Activated CD4-positive, alpha-beta T cell treated with anti-CD3 and anti-CD28 coated beads, Interleukin-2, amount 50 U/mL, for 48 hours (primary cell): ENCODE results near the gene CPXM2.

Experiments
- DNase-seq, 2 experiments: peaks; one replicate each; pipeline ENCODE4 v3.0.0-alpha.2; 2020

Gene CPXM2

GRCh38 chr10:123769647-123770046 lies 122.0 kb downstream of the CPXM2 start:
- no peak for DNase-seq

GRCh38 chr10:123766761-123767160 lies 124.8 kb downstream of the CPXM2 start:
- DNase-seq = no peak

- DNase-seq = no peak
Observed at GRCh38 chr10:123766012-123766411, 125.6 kb downstream of the CPXM2 start.

GRCh38 chr10:123761666-123762230 lies 129.9 kb downstream of the CPXM2 start:
- DNase-seq = no peak

DNA sequence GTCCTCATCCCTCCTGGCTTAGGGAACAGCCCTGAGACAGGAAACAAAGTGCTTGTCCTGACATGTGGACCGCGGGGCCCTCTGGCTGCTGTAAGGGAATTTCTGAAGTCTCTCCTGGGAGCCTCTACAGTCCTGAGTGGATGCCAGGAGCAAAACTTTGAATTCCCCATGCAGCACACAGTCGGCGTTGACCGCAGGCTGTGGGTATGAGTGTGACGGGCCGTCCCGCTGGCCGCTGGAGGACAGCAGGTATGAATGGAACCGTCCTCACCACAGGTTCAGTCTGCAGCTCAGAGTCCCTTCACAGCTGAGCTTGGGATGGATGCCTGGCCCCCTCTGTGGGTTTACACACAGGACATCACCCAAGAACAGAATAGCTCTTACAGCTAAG lies 130.6 kb downstream of the CPXM2 start:
- no peak for DNase-seq

DNA sequence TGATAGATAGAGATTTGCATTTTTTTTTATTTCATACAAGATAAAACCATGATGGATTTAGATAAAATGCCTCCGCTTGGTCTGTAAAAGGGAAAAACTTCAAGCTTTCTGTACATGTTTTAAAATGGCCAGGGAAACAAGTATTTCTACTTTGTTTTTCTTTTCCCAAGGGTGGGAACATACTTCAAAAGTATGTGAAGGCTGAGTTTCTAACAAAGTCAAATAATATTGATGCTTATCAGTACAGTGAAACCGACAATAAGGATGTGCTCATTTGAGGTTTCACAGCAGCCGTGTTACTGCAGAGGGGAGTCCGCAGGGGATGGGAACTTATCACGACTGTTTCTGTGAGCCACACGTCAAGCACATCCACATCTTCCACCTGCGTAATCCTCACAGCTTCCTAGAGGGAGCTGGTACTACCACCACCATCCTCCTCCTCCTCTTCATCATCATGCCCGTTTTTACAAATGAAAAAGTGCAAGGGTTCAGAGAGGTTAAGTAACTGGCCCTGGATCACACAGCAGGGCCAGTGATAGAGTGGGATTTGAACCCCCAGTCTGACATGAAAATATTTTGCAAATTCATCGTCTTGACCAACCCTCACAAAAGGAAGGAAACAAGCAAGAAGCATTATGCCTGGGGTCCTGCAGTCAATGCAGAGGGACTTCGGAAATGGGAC lies 131.1 kb downstream of the CPXM2 start:
- DNase-seq = no peak

DNA sequence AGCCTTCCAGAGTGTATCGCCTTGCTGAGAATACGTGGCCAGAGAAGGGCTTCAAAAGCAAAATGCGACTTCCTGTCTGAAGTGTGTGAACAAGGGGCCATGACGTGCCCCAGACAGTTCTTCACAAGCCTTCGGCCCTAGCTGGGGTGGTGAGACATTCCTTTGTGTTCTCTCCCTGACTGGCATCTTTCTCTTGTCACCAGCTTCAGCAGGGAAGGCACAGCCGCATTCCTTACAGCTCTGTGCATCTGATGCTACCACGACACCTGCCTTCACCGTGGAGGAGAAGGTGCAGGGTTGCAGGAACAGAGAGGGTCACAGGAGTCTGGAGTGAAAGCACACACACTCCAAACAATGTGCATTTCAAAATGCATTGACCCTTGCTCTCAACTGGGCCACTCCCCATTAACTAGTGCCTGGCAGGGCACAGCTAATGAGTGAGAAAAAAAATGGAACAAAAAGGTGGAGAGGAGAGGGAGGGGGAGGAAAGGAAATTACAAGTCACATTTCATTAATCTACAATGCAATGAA lies 132.0 kb downstream of the CPXM2 start:
- no peak for DNase-seq

DNA sequence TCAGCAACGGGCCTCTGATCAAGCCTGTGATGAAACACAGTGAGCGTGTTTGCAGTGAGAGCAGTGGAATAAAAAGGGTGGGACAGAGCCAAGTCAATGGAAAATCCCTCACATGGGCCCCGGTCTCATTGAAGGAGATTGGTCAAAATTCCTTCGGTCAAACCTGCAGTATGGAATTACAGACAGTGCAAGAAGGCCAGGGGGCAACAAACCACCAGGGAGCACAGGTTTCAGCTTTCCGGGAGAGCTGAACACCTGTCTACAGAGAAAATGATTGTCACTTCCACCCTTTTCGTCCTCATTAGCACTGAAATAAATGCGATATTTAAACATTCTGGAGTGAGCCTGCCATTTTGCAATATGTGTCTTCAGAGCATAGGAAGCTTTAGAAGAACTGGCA lies 132.6 kb downstream of the CPXM2 start:
- DNase-seq = no peak

DNA sequence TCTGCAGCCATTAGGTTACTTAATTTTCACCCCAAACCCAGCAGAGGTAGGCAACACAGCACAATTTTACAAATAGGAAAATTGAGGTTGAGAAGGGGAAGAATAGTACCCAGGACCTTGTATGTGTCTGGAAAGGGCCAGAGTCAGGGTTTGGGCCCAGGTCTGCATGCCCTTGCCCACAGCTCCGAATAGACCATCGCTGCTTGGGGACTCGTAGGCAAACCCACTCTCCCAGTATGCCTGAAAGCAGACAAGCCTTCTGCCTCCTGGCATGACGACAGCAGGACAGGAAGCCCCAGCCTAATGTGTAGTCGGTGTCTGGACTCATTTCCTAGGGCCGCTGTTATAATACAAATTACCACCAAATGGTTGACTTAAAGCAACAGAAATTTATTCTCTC lies 133.8 kb downstream of the CPXM2 start:
- DNase-seq = no peak

DNA sequence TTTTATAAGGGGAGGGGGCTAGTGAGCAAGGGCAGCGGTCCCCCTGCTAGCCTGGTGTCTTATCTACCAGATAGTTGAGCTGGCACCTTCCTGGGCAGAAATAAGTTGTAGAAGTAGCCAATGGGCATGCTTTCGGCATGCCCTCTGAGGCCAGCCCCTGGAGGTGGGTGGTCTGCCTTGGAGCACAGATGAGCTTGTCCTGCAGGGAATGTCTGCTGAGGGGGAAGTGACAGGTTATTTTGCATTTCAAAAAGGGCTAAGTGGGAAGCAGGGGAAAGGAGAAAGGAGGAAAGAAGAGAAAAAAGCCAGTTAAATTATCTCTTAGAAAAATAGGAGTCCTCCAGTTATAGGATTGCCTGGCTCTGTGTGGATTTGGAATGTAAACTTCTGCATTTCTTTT lies 136.5 kb downstream of the CPXM2 start:
- DNase-seq = no peak

- DNase-seq = no peak
Observed at GRCh38 chr10:123754123-123754522, 137.5 kb downstream of the CPXM2 start.

DNA sequence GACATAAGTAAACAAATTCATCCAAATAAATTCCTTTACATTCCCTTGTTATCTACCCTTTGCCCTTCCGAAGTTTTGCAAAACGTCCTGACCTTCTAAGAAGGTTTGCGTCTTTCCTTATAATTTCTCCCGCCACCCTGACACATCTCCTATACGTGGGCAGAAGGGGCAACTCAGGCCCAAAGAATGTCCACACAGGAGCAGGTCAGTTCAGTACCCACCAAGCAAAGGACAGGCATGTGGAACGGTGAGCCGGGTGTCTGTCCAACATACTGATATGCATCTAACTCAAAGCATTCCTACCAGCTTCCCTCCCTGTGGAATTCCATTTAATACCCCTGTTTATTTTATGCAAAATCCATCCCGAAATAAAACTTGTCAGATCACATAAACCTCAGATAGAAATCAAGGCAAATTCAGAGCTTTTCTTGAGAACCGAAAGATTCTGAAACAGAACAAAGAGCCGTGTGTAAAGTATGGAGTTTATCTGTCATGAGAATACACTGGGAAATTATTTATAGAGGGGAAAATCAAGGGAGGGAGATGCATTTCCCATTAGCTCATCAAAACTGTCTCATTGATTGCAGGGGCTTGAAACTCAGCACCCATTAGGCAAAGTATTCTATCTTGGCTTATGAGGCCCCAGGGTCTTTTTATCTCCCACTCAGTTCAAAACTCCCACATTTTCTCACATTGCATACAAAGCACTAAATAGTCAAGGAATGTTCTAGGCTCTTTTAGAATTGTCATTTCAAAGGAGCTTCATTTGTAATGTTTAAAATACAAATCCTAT lies 140.1 kb downstream of the CPXM2 start:
- no peak for DNase-seq

DNA sequence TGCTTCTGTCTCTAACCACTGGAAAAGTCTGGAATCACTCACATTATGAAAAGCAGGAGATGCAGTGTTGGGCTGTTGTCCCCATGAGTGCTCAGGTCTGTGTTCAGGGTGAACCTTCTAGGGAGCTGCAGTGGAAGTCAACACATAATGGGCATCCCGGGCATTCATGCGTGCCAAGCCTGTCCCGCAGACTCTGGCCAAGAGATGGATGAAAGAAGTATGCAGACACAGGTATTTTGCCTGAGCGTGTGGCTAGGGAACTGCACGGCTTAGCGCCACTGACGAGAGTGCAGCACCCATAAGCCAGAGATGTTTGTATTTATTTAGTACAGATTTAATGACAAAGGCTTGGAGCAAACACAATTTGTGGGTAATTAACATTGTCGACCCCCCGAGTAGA lies 140.7 kb downstream of the CPXM2 start:
- DNase-seq = no peak

GRCh38 chr10:123748711-123749110 lies 142.9 kb downstream of the CPXM2 start:
- no peak for DNase-seq

GRCh38 chr10:123747426-123747825 lies 144.2 kb downstream of the CPXM2 start:
- DNase-seq = no peak

- no peak for DNase-seq
Observed at GRCh38 chr10:123746942-123747341, 144.7 kb downstream of the CPXM2 start.

- DNase-seq = no peak
Observed at GRCh38 chr10:123746520-123746919, 145.1 kb downstream of the CPXM2 start.

GRCh38 chr10:123746061-123746460 lies 145.5 kb downstream of the CPXM2 start:
- no peak for DNase-seq

DNA sequence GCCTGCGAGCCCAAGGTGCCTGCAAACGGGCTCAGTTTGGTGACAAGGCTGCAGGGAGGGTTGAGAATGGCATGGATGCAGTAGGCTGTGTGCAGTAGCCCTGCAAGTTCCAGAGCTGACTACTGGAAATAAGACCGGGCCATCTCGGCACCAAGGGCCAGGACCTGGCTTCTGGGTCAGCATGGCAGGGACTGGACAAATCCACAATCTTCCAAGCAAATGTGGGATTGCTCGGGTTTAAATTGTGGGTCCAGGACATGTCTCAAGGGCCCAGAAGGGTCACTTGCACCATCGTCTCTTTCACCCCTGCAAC lies 147.4 kb downstream of the CPXM2 start:
- DNase-seq = no peak

- DNase-seq = no peak
Observed at GRCh38 chr10:123743441-123744223, 148.0 kb downstream of the CPXM2 start.

DNA sequence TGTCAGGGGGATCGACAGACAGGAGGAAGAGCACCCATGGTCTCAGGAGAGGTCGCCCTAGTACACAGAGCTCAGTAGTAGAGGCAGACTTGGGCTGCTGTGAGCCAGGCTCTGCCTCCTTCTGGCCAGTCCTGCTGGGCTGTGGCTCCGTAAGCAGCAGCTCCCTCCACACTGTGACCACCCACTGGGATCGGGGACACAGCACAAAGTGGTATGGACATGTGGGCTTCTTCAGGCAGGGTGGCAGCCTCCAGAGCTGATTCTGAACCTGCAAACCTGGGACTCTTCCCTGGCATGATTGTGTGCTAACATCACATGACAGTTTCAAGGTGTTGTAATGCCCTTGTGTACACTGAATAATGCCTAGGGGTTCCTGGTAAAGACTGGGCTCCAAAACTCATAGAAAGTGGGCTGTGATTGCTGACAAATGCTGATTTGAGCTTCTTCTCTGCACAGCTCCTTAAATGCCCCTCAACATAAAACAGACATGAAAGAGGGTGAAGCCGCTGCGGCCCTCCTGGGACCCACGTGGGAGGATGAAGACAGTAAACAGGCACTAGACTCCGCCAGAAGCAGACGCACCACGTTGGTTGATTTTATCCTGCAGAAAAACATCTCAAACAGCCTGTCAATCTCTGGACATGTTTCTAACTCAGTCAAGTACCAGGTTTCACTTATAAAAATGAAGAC lies 148.7 kb downstream of the CPXM2 start:
- DNase-seq = no peak

DNA sequence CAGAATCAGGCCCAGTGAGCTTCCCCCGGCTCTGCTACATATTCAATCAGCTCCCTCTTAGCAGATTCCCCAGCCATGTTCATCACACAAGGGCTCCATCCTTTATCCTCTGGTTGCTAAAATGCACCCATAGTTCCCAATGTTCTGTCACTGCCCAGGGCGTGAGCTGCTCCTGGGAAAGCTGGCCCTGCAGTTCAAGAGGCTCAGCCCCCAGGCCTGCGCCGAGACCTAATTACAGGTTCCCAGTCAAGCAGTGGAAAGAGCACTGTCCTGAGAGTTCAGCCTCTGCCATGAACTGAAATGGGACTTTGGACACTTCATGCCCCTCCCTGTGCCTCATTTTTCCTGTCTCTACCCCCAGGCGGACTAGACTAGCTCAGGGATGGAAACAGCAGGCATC lies 149.9 kb downstream of the CPXM2 start:
- DNase-seq = no peak

- DNase-seq = no peak
Observed at GRCh38 chr10:123741146-123741545, 150.5 kb downstream of the CPXM2 start.
